SH-SY5Y (cell line): ENCODE data around the gene ANKMY1.

Source experiments
- GATA2 ChIP-seq: IDR thresholded peaks from 2 replicates; pipeline ENCODE4 v1.6.1; 2011; ENCODE audit warnings: mild to moderate bottlenecking, low read depth, low read length
- GATA3 ChIP-seq: IDR thresholded peaks from 2 replicates; pipeline ENCODE4 v1.6.1; 2011; ENCODE audit warnings: low read depth, mild to moderate bottlenecking, low read length, moderate library complexity

DNA sequence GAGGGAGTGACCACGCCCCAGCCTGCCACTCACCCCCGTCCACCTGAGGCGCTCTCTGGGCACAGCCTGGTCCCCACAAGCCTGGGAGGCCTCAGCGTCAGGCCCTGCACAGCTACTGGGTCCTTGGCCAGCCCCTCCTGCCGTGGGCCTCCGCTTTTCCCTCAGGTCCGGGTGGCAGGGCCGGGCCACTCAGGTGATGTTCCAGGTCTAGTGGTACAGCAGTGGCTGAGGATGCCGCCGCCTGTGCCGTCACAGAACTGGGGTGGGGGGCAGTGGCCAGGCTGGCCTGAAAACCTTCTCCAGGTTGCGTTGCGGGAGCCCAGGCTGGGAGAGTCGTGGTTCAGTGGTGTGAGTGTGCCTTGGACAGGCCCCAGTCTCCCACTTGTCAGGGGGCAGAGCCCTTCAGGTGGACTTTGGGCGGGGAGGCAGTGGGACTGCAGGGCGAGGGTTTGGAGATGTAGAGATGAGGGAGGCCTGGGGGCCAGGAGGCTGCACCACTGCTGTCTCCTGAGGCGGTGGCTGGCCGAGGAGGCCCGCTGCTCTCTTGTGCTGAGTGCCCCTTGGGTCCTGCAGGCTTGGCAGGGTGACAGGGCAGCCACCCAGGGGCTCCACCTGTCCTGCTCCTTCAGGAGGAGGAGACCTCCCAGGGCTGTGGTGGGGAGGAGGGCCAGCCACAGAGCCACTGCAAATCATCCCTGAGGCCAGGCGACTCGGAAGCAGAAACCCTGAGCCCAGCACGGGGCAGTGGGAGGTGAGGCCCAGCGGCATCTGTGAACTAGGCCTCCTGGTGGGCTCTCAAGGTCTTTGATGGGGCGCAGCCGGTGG lies 114.7 kb downstream of the ANKMY1 start:
- TF ChIP-seq GATA3 (no peak), GATA2 (no peak)
